NCI-H1105 (cell line): ENCODE data around the gene DCTPP1.
A peak's percentile ranks its signal among the peaks of the same experiment; 100 is the strongest.
"Not testable (repeated sequence)": the region's sequence is repeated elsewhere in the genome, so short reads cannot be mapped to it uniquely, and the experiment has no call there.

Source experiments
- DNase-seq: peaks from one replicate; lab custom pipeline; 2025; lab: John Stamatoyannopoulos, UW

The DCTPP1 gene

DNA sequence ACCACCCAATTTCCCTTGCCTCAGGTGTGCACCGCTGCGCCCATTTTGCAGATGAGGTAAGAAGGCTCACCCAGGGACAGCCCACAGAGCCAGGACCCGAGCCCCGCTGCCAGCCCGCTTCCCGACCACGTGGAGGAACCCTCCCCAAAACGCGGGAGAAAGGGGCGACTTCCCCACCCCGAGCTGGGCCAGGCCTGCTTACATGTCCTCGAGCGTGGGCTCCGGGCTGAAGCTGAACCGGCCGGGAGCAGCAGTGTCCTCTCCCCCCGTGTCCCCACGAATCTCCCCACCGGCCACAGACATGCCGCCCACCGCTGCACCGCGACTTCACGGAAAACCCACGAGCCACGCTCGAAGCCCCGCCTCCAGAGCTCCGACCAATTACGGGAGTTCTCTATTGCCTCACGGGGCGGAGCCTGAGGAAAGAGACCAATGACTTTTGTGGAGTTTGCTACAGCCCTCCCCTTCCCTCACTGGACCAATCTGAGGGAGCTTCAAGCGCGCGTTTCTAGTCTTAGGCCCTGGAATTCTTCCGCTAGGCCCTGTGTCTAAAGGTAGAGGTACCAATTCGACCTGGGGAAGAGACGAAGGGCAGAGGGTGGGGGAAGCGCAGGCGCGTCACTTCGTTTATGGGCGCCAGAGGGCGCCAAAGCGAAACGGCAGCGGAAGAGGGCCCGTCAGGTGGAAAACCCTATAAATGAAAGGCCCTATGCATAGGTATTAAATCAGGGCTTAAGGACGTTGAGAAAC, at the start of gene DCTPP1:
Gene DCTPP1, minus strand, starts transcription at position 353 of the 750 bp plus-strand sequence. Its CDS starts 50 bp downstream, at position 303.
- DNase-seq = peak; percentile 98

- no peak for DNase-seq
Measured at GRCh38 chr16:30478766-30479478, 49.1 kb upstream of the DCTPP1 start.

DNA sequence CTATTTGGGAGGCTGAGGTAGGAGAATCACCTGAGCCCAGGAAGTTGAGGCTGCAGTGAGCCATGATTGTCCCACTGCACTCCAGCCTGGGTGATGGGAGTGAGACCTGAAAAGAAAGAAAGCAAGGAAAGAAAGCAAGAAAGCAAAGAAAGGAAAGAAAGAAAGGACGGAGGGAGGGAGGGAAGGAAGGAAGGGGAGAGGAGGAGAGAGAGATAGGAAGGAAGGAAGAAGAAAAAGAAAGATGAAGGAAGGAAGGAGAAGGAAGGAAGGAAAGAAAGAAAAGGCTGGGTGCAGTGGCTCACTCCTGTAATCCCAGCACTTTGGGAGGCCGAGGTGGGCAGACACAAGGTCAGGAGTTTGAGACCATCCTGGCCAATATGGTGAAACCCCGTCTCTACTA, 47.9 kb upstream of the DCTPP1 start:
- not testable (repeated sequence) for DNase-seq

DNA sequence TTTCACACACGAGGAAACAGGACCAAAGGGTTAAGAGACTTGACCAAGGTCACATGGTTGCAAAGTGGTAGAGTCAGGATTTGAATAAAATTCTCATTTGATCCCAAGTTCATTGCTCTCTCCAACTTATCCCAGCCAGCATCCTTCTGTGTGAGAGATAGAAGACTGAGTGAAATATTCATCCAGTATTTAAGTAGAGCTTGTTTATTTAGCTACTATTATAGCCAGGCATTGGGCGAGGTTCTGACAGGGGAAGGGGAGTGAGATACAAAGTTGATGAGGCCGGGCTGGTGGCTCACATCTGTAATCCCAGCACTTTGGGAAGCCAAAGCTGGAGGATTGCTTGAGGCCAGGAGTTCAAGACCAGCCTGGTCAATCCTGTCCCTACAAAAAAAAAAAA, 47.2 kb upstream of the DCTPP1 start:
- no peak for DNase-seq

DNA sequence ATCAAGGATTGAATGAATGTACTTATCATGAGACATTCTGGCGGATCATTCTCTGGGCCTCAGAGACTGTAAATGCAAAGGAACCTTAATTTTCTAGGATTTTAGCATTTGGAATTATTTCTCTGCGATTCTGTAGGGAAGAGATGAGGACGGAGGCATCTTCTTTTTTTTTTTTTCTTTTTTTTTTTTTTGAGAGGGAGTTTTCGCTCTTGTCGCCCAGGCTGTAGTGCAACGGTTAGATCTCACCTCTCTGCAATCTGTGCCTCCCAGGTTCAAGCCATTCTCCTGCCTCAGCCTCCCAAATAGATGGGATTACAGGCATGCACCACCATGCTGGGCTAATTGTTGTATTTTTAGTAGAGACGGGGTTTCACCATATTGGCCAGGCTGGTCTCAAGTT, 44.9 kb upstream of the DCTPP1 start:
- DNase-seq = no peak

- no peak for DNase-seq
Measured at GRCh38 chr16:30474074-30474452, 44.2 kb upstream of the DCTPP1 start.

- no peak for DNase-seq
Measured at GRCh38 chr16:30473231-30474073, 43.6 kb upstream of the DCTPP1 start.

DNA sequence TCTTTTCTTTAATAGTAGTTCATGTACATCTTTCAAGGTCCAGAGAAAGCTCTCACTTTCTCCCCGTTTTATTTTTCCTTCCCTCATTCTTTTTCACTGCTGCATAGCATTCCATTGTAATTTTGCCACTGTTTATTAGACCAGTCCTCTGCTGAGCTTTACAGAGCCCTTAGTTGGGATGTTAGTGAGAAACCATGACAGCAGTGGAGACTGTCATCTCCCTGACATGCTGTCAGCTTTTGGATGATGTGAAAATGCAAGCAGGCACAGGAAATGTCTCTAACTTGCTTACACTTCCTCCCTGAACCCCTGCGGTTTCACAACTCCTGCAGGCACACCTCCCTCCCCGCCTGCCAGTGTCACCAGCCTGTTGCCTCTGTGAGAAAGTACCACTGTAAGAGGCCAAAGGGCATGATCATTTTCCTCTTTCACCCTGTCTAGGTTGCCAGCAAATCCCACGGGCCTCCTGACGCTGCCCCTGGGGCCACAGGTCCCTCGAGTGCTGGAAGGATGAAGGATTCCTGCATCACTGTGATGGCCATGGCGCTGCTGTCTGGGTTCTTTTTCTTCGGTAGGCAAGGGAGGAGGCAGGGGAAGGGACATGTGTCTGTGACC, 42.6 kb upstream of the DCTPP1 start, which contains the start of gene ITGAL:
Gene ITGAL, plus strand, starts transcription at position 415 of the 615 bp plus-strand sequence. Its CDS starts 96 bp downstream, at position 511.
- DNase-seq = no peak

DNA sequence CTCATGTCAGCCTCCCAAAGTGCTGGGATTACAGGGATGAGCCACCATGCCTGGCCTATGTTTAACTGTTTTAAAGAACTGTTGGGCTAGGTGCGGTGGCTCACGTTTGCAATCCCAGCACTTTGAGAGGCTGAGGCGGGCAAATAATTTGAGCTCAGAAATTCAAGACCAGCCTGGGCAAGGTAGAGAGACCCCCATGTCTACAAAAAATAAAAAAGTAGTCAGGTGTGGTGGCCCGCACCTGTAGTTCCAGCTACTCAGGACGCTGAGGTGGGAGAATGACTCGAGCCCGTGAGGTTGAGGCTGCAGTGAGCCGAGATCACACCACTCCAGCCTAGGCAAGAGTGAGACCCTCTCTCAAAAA, 40.8 kb upstream of the DCTPP1 start:
- no peak for DNase-seq

GRCh38 chr16:30470170-30470512, 40.3 kb upstream of the DCTPP1 start:
- DNase-seq = no peak

DNA sequence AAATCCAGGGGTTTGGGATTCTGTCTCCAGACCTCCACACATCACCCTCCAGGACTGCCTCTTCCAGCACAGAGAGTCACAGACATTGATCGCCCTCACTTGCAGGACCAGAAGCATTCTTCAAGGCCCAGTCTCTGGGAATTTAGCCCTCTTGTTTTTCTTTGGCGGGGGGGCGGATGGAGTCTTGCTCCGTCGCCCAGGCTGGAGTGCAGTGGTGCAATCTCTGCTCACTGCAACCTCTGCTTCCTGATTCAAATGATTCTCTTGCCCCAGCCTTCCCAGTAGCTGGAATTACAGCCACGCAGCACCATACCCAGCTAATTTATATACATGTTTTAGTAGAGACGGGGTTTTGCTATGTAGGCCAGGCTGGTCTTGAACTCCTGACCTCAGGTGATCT, 34.2 kb upstream of the DCTPP1 start:
- DNase-seq = no peak

- DNase-seq = not testable (repeated sequence)
Measured at GRCh38 chr16:30461426-30461825, 31.6 kb upstream of the DCTPP1 start.

DNA sequence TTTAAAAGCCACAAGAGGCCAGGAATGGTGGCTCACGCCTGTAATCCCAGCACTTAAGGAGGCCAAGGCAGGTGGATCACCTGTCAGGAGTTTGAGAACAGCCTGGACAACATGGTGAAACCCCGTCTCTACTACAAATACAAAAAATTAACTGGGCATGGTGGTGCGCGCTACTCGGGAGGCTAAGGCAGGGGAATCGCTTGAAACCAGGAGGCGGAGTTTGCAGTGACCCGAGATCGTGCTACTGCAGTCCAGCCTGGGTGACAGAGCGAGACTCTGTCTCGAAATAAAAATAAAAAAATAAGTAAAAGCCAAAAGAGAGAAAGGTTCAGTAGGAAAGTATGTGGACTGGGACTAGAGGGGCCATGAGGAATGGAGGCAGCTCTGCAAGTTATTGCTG, 29.6 kb upstream of the DCTPP1 start:
- DNase-seq = no peak

DNA sequence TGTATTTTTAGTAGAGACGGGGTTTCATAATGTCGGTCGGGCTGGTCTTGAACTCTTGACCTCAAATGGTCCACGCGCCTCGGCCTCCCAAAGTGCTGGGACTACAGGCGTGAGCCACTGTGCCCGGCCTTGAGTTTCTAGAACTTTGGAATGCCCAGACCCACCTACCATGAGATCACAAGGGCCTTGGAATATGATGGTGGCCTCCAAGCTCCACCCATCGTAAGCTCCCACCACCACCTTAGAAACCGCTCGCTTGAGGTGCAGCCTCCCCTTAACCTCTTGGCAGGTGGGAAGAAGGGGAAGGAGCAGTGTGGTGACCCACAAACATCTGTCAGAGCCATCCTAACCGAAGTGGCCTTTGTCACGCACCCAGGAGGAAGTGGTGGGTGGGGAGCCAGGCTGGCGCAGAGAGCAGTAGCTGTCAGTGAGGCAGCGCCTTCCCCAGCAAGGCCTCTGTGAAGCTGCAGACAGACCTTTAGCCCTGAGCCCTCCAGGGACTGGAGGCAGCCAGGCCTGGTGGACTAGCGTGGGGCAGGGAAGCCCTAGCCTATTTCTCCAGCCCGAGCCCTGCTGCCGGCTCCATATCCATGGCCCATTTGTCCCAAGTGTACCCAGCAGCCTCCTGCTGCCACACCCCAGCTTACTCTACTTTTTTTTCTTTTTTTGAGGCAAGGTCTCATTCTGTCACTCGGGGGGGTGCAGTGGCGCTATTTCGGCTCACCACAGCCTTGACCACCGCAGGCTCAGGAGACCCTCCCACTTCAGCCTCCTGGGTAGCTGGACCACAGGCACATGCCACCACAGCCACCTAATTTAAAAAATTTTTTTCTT, 28.9 kb upstream of the DCTPP1 start:
- DNase-seq = no peak

DNA sequence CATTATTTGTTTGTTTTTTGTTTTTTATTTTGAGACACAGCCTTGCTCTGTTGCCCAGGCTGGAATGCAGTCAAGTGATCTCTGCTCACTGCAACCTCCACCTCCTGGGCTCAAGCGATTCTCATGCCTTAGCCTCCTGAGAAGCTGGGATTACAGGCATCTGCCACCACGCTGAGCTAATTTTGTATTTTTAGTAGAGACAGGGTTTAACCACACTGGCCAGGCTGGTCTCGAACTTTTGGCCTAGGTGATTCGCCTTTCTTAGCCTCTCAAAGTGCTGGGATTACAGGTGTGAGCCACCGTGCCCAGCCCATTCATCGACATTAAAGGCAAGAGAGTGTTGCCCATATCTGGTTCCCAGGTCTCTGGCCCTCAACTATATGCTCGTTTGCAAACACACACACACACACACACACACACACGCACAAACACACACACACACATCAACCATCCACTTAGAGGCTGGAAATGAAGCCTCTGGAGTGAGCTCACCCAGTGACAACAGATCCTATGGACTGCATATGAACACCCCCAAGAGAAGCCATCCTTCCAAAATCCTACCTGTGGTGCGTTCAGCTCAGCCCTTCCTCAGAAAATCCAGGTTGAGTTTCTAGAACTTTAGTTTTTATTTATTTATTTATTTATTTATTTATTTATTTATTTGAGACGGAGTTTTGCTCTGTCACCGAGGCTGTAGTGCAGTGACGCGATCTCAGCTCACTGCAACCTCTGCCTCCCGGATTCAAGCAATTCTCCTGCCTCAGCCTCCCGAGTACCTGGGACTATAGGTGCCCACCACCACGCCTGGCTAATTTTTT, 28.1 kb upstream of the DCTPP1 start:
- no peak for DNase-seq

GRCh38 chr16:30457256-30457655, 27.4 kb upstream of the DCTPP1 start:
- DNase-seq = no peak

DNA sequence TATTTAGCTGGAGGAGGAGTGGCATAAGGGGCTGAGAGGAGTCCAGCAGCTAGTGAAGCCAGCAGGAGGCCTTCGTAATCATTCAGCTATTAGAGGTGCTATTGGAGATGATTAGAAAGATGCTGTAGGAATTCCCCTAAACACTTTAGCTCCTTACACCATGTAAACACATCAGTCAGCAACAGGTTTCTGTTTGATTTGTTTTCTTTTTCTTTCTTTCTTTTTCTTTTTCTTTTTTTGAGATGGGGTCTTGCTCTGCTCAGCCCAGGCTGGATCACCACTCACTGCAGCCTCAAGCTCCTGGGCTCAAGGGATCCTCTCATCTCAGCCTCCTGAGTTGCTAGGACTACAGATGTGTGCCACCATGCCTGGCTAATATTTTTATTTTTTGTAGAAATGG, 26.5 kb upstream of the DCTPP1 start:
- DNase-seq = no peak

DNA sequence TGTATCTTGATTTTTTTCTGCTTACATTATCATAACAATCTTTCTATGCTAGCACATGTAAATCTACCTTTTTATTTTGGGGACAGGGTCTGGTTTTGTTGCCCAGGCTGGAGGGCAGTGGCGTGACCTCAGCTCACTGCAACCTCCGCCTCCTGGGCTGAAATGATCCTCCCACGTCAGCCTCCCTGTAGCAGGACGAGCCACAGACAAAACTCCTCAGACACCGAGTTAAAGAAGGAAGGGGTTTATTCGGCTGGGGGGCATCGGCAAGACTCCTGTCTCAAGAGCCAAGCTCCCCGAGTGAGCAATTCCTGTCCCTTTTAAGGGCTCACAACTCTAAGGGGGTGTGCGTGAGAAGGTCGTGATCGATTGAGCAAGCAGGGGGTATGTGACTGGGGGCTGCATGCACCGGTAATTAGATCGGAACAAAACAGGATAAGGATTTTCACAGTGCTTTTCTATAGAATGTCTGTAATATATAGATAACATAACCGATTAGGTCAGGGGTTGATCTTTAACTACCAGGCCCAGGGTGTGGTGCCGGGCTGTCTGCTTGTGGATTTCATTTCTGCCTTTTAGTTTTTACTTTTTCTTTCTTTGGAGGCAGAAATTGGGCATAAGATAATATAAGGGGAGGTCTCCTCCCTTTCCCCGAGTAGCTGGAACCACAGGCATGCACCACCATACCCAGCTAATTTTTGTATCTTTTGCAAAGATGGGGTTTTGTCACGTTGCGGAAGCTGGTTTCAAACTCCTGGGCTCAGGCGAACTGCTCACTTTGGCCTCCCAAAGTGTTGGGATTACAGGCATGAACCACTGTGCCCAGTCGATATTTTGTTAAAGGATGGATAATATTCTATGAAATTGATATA, 23.1 kb upstream of the DCTPP1 start:
- not testable (repeated sequence) for DNase-seq

GRCh38 chr16:30449116-30449435, 19.2 kb upstream of the DCTPP1 start:
- DNase-seq = no peak
